Suppressor macrophage (primary cell): ENCODE data around the gene GMPPA.

Experiments
- DNase-seq, 4 experiments: peaks; one replicate each; pipeline ENCODE4 v3.0.0-alpha.2; 2020 to 2022

The GMPPA gene

DNA sequence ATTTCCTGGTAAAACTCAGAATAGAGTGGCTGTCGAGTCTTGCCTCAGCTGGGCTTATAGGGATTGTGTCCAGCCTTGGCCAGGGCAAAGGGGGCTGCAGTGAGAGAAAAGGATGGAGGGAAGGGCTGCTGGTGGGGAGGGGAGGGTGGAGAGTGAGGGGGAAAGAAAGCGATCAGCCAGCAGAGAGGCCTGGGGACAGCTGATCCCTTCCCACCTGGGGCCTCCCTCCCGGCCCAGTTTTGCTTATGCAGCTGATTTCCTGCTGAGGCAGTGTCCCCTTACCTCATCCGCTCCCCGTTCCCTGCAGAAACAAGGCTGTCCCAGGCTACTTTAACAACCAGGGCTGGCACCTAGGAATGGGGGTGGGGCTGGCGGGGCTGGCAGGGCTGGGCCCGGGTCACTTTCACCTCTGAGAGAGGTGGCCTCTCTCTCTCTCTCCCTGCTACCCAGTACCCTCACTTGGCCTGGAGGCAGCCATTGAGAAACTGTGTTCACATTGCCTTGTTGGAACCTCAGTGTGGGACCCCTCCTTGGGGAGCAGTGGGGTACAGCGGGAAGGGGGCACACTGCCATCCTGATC, 12.2 kb upstream of the GMPPA start:
- DNase-seq = no peak

DNA sequence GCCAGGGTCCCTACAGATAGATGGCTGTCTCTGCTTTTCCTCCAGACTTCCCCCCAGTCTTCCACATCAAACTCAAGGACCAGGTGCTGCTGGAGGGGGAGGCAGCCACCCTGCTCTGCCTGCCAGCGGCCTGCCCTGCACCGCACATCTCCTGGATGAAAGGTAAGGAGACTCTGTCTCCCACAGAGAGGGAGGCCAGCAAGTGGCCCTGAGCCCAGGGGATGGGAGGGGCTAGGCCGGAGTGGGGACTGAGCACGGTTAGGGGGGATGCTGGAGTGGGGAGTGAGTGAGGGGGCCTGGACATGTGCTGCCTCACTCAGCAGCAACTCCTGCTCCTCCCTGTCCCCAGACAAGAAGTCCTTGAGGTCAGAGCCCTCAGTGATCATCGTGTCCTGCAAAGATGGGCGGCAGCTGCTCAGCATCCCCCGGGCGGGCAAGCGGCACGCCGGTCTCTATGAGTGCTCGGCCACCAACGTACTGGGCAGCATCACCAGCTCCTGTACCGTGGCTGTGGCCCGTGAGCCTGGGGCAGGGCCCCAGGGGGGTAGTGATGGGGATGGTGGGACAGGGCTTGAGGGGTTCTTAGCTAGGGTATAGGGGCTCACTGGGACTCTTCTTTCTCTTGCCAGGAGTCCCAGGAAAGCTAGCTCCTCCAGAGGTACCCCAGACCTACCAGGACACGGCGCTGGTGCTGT, 10.4 kb upstream of the GMPPA start:
- DNase-seq = no peak

DNA sequence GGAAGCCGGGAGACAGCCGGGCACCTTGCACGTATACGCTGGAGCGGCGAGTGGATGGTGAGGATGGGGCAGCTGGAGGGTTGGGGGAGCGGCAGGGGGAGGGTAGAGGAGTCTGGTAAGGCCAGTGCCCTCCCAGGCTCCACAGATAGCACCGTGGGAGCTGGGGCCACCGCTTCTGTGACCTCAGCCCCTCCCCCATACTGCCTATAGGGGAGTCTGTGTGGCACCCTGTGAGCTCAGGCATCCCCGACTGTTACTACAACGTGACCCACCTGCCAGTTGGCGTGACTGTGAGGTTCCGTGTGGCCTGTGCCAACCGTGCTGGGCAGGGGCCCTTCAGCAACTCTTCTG, 9.9 kb upstream of the GMPPA start:
- DNase-seq = no peak

DNA sequence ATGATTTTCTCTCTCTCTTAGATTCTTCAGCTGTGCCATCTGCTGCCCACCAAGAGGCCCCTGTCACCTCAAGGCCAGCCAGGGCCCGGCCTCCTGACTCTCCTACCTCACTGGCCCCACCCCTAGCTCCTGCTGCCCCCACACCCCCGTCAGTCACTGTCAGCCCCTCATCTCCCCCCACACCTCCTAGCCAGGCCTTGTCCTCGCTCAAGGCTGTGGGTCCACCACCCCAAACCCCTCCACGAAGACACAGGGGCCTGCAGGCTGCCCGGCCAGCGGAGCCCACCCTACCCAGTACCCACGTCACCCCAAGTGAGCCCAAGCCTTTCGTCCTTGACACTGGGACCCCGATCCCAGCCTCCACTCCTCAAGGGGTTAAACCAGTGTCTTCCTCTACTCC, 9.4 kb upstream of the GMPPA start:
- no peak for DNase-seq

DNA sequence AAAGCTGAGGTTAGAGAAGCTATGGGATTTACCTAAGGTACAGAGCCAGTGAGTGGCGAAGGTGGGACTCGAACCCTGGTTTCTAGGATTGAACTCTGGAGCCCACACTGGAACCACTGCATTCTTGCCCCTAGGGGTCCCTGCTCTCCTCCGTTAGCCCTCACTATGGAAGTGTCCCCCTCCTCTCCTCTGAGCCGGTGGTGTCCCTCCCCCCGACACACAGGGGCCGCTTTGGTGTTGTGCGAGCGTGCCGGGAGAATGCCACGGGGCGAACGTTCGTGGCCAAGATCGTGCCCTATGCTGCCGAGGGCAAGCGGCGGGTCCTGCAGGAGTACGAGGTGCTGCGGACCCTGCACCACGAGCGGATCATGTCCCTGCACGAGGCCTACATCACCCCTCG, 8.5 kb upstream of the GMPPA start:
- DNase-seq = no peak

DNA sequence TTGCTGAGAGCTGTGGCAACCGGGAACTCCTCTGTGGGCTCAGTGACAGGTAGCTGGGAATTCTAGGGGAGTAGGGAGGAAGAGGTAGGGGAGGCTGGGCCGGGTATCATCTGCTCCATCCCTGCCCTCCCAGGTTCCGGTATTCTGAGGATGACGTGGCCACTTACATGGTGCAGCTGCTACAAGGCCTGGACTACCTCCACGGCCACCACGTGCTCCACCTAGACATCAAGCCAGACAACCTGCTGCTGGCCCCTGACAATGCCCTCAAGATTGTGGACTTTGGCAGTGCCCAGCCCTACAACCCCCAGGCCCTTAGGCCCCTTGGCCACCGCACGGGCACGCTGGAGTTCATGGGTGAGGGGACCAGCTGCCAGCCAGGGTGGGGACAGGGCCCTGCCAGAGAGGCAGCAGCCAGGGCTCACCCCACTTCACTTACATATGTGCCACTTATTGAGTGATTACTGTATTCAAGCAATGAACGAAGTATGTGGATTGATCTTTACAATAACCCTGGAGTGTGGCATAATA, 8.0 kb upstream of the GMPPA start:
- no peak for DNase-seq

DNA sequence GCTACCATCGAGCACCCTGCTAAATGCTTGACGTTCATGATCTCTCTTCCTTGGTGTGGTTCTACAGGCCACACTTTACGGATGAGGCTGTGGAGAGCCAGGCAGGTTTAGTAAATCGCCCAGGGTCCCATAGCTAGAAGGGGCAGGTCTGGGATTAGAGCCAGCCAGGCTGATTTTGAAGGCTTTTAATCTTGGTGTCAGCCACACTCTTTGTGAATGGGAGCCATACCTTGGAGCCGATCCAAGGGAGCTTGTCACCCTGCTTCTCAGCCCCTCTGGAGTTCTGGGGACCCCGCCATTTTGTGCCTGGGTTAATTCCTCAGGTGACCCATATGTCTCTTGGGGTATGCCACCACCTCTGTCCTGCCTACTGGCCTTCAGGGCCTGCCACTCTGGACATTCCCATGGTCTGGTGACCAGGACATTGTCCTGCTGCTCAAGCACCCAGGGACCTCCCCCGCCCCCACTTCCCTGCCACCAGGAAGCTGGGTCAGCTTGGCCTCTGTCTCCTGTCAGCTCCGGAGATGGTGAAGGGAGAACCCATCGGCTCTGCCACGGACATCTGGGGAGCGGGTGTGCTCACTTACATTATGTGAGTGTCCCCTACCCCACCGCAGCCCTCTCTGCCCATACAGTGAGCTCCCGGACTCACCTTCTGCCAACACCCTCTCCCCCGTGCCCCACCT, 7.3 kb upstream of the GMPPA start:
- no peak for DNase-seq

DNA sequence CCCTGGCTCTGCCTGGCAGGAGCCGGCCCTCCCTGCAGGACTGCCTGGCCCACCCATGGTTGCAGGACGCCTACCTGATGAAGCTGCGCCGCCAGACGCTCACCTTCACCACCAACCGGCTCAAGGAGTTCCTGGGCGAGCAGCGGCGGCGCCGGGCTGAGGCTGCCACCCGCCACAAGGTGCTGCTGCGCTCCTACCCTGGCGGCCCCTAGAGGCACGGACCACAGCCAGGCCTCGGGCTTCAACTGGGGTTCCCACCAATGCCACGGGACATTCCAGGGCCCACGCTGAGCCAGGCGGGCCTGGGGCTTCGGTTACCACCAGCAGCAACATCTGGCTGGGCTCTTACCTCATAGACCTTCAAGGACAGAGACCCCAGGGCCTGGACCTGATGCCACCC, 6.1 kb upstream of the GMPPA start:
- DNase-seq = no peak

DNA sequence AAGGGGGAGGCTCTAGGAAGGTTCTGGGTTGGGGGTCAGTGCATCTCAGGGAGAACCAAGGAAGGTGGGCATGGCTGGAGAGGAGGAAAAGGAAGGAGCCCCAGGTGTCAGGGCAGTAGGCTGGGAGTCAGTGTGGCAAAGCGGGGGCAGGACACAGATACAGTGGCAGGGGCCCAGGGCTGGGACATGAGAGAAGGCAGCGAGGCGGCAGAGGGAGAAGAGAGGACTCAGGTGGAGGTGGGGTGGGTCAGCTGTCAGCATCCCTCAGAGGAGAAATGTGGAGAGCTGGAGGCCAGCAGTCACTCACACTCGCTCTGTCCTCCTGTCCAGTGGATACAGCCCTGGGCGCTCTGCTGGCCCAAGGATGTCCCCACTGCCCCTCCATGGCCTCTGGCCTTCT, 5.6 kb upstream of the GMPPA start:
- DNase-seq = no peak

DNA sequence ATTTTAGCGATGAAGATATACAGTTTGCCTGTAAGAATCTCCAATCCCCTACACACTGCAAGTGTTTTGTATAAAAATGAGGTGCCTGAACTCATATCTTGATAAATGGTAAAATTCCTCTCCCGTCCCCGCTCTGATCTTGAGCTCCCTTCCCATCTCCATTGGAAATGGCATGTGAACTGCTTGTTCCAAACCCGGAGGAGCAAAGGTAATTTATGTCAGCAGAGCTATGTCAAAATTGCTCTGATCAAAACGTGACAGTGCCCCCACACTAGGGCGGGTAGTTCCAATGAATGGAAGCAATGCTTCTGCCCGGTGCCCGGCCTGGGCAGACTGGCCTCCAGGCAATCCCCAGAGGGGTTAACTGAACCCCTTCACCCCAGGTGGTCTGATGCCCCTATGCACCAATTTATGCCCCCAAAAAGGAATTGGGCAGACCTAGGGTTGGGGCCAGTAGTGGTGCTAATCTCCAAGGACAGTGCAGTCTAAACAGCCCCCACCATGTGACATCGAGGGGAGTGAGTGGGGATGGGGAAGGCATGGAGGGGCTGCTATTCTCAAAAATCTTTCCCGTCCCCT, 3.6 kb upstream of the GMPPA start:
- no peak for DNase-seq

DNA sequence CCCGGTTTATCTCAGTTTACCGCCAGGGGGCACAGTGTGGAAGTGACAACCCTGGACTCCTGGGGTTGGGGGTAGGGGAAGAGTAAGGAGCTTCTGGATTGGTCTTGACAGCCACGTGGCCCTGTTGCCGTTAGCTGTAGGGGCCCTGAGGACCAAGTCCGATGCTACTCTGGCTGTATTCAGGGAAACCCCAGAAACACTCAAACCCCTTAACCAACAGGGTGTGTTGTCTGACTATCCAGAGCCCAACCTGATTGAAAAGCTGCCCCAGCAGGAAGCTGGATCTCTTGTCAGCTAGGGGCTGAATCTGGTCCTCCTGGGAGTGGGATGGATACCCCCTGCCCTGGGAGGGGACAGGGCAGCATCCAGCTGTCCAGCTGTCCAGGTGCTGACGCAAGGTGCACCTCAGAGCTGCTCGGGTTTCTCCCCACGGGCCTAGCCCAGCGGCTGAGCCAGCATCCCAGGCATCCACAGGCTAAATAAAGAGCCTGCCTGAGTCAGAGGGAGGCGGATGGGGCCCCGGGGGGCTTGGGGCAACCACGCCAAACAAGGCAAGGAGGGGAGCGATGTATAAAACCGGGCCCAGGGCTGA, 3.1 kb upstream of the GMPPA start:
- peak; percentile 65 to 76 (median 72) for DNase-seq

DNA sequence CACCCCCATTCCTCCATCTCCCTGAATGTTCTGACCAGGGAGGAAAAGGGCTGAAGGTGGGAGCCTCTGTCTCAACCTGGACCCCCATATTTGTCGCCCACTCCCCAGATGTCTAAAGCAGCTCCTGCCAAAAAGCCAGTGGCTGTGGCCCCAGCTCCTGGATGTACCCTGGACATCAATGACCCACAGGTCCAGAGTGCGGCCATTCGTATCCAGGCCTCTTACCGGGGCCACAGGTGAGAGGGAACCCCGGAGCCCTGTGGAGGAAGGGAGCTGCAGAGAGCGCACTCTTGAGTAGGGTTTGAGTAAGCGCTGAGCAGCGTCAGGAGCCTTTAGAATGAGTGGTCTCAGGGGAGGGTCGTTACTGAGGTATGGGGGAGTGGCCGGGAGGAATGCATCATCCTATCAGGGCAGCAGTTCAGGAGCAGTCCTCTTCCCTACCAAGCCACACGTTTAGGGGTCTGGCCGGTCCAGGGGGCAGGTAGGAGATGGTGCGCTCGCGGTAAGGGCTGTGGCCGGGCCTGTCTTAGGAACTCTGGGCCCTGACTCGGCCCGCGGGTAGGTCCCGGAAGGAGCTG, 2.4 kb upstream of the GMPPA start:
- DNase-seq = no peak

DNA sequence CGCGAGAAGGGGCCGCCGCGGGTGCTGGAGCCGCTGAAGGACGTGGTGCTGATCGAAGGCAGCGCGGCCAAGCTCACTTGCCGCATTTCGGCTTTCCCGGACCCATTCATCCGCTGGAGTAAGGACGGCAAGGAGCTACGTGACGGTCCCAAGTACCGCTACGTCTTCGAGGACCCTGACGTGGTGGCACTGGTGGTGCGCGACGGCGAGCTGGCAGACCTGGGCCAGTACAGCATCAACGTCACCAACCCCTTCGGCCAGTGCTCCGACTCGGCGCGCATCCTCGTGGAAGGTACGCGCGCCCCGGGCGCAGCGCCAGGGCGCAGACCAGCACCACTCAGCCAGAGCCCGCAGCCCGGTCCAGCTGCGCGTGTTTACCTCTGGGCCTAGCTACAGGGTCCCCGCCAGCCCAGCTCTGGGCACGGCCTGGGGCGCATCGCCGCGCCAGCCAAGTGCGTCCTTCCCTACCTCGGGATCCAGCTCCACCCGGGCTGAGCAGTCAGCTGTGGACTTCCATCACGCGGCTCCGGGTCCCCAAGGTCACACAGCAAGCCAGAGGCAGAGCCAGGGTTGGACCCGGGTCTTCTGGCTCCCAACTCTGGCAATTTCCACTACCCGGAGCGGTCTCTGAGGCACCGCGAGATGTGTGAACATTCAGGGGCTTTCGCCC, 1.7 kb upstream of the GMPPA start:
- no peak for DNase-seq

DNA sequence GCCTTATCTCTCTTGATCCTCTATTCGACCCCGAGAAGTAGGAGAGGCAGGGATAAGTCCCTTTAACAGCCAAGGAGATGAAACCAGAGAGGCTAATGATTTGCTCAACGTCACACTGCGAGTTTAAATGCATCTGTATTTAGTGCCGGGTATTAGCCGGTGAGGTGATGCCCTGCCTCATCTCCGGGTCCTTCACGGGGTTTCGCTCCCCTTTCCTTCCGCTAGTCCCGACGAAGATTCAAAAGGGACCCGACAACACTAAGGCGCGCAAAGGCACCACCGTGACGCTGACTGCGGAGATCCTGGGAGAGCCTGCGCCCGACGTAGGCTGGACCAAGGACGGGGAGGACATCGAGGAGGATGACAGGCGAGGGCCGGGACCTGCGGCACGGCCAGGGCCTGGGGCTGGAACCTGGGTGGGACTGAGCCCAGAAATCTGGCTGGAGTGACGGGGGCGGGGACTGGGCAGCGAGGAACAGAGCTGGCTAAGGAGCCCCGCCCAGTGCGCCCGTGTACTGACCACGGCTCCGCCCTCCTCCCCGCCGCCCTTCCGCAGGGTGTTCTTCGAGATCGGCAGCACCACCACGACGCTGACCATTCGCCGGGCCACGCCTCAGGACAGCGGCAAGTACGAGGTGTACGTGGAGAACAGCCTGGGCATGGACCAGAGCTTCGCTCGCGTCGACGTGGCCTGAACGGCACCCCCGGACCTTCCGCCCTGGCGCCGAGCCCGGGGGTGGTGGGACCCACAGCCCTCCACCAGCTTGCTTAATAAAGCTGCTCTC, 1.0 kb upstream of the GMPPA start:
- peak; percentile 84 to 95 (median 90) for DNase-seq

DNA sequence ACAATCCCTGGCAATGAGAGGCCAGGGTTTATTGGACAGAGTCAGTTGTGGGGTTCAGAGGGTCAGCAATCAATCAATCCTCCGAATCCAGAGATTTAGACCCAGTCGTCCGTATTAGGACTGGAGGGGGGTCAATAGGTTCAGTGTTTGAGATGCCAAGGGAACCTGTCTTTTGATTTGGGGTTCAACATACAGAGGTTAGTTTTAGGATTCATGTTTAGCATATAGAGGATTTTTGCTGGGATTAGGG, 292 bp downstream of the GMPPA start:
- DNase-seq = no peak

DNA sequence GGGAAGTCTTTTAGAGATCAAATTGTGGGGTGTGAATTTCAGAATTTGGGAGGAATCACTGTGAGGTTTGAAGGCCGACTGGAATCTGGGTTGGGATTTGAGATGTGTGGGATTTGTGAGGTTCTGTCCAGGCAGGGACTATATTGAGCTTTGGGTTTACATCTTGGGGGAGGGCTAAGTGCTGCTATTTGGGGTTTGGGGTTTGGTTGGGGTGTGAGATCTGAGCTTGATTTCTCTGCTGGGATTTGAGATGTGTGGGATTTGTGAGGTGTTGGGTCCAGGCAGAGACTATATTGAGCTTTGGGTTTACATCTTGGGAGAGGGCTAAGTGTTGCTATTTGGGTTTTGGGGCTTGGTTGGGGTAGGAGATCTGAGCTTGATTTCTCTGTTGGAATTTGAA, 864 bp downstream of the GMPPA start:
- no peak for DNase-seq

DNA sequence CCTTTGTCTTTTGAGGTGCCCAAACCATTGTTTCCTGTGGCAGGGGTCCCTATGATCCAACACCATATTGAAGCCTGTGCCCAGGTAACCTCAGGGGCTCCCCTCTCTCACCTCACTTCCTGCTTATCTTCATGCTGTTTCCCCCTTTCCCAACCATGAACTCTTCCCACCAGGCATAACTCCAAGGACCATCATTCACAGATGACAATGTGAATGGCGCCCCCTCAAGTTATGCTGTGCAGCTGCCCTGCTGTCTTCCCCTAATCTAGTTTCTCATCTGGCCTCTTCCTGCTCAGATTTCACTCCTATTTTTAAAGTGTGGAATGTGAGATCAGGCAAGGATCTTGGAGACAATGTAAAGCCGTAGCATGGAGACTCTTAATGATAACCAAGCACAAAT, 1.4 kb downstream of the GMPPA start:
- no peak for DNase-seq

DNA sequence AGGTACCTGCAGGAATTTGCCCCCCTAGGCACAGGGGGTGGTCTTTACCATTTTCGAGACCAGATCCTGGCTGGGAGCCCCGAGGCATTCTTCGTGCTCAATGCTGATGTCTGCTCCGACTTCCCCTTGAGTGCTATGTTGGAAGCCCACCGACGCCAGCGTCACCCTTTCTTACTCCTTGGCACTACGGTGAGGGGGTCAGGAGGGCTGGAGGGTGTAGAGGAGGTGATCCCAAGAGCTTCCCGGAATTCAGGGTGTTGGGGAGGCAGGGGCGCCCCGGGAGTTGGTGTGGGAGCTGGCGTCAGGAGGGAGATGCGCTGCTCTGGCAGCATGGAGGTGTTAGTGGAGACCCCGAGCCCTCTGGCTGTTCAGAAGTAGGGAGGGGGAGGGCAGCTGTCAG, 3.2 kb downstream of the GMPPA start:
- no peak for DNase-seq

DNA sequence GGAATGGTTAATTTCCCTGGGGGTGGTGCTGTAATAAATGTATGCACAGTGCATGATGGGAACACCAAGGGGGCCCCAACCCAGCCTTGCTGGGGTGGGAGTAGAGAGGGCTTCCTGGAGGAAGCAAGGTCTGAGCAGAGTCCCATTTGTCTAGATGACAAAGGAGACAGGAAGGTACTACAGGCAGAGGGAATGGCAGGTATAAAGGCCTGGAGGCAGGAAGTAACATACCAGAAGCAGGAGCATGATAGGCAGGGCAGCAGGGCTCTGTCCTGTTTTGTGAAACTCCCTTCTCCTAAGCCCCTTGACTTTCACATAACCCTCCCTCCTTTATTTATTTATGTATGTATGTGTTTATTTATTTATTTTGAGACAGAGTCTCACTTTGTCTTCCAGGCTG, 3.9 kb downstream of the GMPPA start:
- DNase-seq = no peak

DNA sequence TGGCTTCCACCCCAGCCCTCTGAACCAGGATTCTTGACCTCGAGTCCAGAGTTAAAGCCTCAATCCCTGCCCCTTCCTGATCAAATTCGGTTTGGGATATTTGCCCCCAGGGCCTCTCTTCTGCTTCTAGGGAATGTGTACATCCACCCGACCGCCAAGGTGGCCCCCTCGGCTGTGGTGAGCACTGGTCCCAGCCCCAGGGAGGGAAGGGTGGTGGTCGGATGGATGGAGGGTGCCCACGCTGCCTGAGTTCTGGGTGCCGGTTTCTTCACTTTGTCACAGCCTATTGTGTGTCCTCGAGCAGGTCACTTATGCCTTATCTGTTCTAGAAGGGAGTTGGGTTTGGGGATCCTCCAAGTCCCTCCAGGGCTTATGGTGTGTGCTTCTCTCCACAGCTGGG, 6.9 kb downstream of the GMPPA start:
- no peak for DNase-seq

DNA sequence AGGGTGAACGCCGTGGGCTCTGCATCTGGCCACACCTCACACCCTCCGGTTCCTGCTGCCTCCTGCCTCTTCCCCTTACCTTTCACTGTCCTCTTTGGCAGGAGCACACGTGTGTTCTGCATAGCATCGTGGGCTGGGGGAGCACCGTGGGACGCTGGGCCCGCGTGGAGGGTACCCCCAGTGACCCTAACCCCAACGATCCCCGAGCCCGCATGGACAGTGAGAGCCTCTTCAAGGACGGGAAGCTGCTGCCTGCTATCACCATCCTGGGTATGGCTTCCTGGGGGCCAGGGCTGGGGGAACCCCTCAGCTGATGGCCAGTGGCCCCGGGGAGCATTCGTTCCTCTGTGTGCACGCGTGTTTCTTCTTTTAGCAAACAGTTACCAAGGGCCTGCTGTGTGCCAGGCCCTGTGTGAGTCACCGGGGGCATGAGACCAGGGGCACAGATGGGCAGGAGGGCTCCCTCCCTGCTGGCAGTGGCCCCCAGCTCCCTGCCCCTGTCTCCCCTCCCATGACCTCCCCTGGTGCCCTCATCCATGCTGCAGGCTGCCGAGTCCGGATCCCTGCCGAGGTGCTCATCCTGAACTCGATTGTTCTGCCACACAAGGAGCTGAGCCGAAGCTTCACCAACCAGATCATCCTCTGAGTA, 7.6 kb downstream of the GMPPA start:
- no peak for DNase-seq
